ENCODE measurements around the gene SCGB2A2.

GRCh38 chr11:62237499-62237898, 32.5 kb upstream of the SCGB2A2 start:
- TF ChIP-seq ZNF433 (tag by site-specific recombination; IDR thresholded peaks at IDR 0.05; ENCODE audit: low read depth) (no peak), CTCF (tag by site-specific recombination; IDR thresholded peaks at IDR 0.05) (no peak), ZNF530 (tag by site-specific recombination; IDR thresholded peaks at IDR 0.05; ENCODE audit: low read depth) (no peak), SCRT1 (tag by site-specific recombination; IDR thresholded peaks at IDR 0.05; ENCODE audit: borderline replicate concordance) (no peak), ZBTB1 (tag by site-specific recombination; IDR thresholded peaks at IDR 0.05) (no peak)
